Measurements from ENCODE around the gene GNAO1. TPM values are rescaled to one million over a fixed set of nuclear protein-coding genes. Genes with fewer than 3 reads are reported as not detected.

GNAO1 gene
- total and polyA plus RNA-seq, 9 of the 15 experiments (the other 6 are each of a cell fraction or from before 2014, with no cell fraction given), result 0.07 to 0.42 (median 0.08) TPM; not detected in 5

GRCh38 chr16:56198006-56198754 is 6.9 kb downstream of the GNAO1 start:
- peaks cover 0 to 4% of the 10 kb centered on the region in 2 experiments; a peak in 2 of 5 replicates for H3K4me1 ChIP-seq (replicated peaks in 1 of 2; ENCODE audit: control insufficient read depth in 2 of 2, insufficient read depth in 2 of 2, low read length in 2 of 2)
- no peak overlapping the region for H3K9ac ChIP-seq (ENCODE audit: insufficient read depth in 1 of 2, low read depth in 2 of 2, low read length in 2 of 2)
- H3K9me3 ChIP-seq (replicated peaks; ENCODE audit: control insufficient read depth, insufficient read depth, low read depth, low read length), result no peaks in the 10 kb centered on the region
- no peaks in the 10 kb centered on the region for H3K79me2 ChIP-seq (ENCODE audit: control insufficient read depth, insufficient read depth, low read length)
- no peak for ATAC-seq
- intact Hi-C loops (cut with micrococcal nuclease) (no loop called here), in situ Hi-C loops (cut with MboI) (no loop called here)
- FAIRE-seq, result no peak
- no peak overlapping the region for H3K4me3 ChIP-seq
- H3K27me3 ChIP-seq (ENCODE audit: control insufficient read depth in 2 of 2, insufficient read depth in 2 of 2, low read length in 2 of 2), result peaks cover 15 to 26% of the 10 kb centered on the region in 2 experiments
- DNase-seq (ENCODE audit: extremely low read depth in 1 of 4, low spot score in 3 of 4), result no peak
- H3K4me2 ChIP-seq (ENCODE audit: insufficient read depth, low read length), result no peak overlapping the region
- H3K27ac ChIP-seq (ENCODE audit: extremely low read depth, low read depth, low read length), result no peak overlapping the region
- ChIA-PET CTCF (ENCODE audit: low intra/inter-chr PET ratio) (no interaction called here), POLR2A (interaction anchor here (1.1 kb wide), 2 partner anchors 8 to 152 kb away, joined by 3 to 4 read pairs; no protein-coding TSS in a partner anchor)
- H3K36me3 ChIP-seq (ENCODE audit: control insufficient read depth, insufficient read depth, low read length), result no peaks in the 10 kb centered on the region
- 0 out of 2 replicates have a peak, but pooled peaks cover 5% of the 10 kb centered on the region for H4K20me1 ChIP-seq (replicated peaks; ENCODE audit: control insufficient read depth, insufficient read depth, low read length)
- TF ChIP-seq CEBPB (tag; IDR thresholded peaks at IDR 0.05) (peak; percentile 66), RBM15 (IDR thresholded peaks at IDR 0.05; ENCODE audit: insufficient read depth, low read length) (no peak), ATF4 (CRISPR knock-in tag; IDR thresholded peaks at IDR 0.05) (peak; percentile 78; the same call in 1 of the 2 replicates), TRIM24 (IDR thresholded peaks at IDR 0.05) (peak in 1 of 2 experiments; percentile 26; a peak in 1 of 4 replicates), IRF9 (tag; IDR thresholded peaks at IDR 0.05) (peak; percentile 59; the same call in 1 of the 2 replicates), ZNF197 (CRISPR knock-in tag; IDR thresholded peaks at IDR 0.05; ENCODE audit: low read depth) (no peak), RBM25 (IDR thresholded peaks at IDR 0.05; ENCODE audit: low read depth, low read length, severe bottlenecking) (peak; percentile 87), ATF3 (IDR thresholded peaks at IDR 0.05) (peak; percentile 83), ATF3 (CRISPR knock-in tag; conservative IDR thresholded peaks at IDR 0.05) (no peak), CEBPG (CRISPR knock-in tag; IDR thresholded peaks at IDR 0.05) (no peak), CEBPG (tag; conservative IDR thresholded peaks at IDR 0.05 in 1 of 2, IDR thresholded peaks at IDR 0.05 in 1 of 2) (peak; percentile 91 to 93), ZSCAN32 (CRISPR knock-in tag; IDR thresholded peaks at IDR 0.05) (peak; percentile 78)
- BruUV-seq (replicated peaks), result no TSS peak
- no peaks in the 10 kb centered on the region for H3K9me1 ChIP-seq (ENCODE audit: control insufficient read depth, insufficient read depth, low read length)
- H2AFZ ChIP-seq (ENCODE audit: low read depth, low read length), result no peak overlapping the region
